H1 (cell line): ENCODE results near the gene CFAP58. TPM values are rescaled to one million over a fixed set of nuclear protein-coding genes. Genes with fewer than 3 reads are reported as not detected.

Experiments
- CTCF ChIA-PET: fragments of 300-600 bp; sonication (Branson Sonifier 250); formaldehyde crosslinking; loops from one replicate; lab custom pipeline; 2021; ENCODE audit not compliant: partially characterized antibody; lab: Charles Lee
- POLR2A ChIA-PET: fragments of 300-600 bp; sonication (Branson Sonifier 250); formaldehyde crosslinking; loops from one replicate; lab custom pipeline; 2021; ENCODE audit warnings: inconsistent platforms; ENCODE audit not compliant: partially characterized antibody; lab: Charles Lee
- DNase-seq, 2 experiments: peaks; one replicate each; pipeline versions ENCODE4 v3.0.0 to v3.0.0-alpha.2; 2010 to 2022; ENCODE audit warnings: low spot score in 2 of 2, low read depth in 1 of 2, mixed read lengths in 1 of 2
- FAIRE-seq: peaks from 2 replicates; lab custom pipeline; 2011; peaks lifted over from hg19 to GRCh38; lab: Jason Lieb, UNC
- H2AFZ ChIP-seq: 2 replicates; pipeline ENCODE4 v1.8.1; 2012; ENCODE audit warnings: low read length, inconsistent platforms
- H2AK5ac ChIP-seq: 2 replicates; pipeline ENCODE4 v1.6.1; 2013; ENCODE audit warnings: low read depth, low read length
- H2BK120ac ChIP-seq: replicated peaks from 2 replicates; pipeline ENCODE3; 2013; ENCODE audit warnings: low read depth, low read length, inconsistent platforms
- H2BK12ac ChIP-seq: 2 replicates; pipeline ENCODE4 v1.6.1; 2013; ENCODE audit warnings: low read depth, low read length
- H2BK15ac ChIP-seq: 2 replicates; pipeline ENCODE4 v1.6.1; 2013; ENCODE audit warnings: low read length
- H2BK20ac ChIP-seq: 2 replicates; pipeline ENCODE4 v1.6.1; 2013; ENCODE audit warnings: low read length
- H2BK5ac ChIP-seq: 2 replicates; pipeline ENCODE4 v1.6.1; 2013; ENCODE audit warnings: low read depth, low read length
- H3K14ac ChIP-seq: 2 replicates; pipeline ENCODE4 v1.6.1; 2013; ENCODE audit warnings: inconsistent platforms; ENCODE audit not compliant: insufficient read length
- H3K18ac ChIP-seq: 2 replicates; pipeline ENCODE4 v1.6.1; 2013; ENCODE audit warnings: low read length; ENCODE audit errors: extremely low read depth
- H3K23ac ChIP-seq: 2 replicates; pipeline ENCODE4 v1.6.1; 2013; ENCODE audit warnings: inconsistent platforms; ENCODE audit not compliant: insufficient read length
- H3K23me2 ChIP-seq: 2 replicates; pipeline ENCODE4 v1.6.1; 2013; ENCODE audit warnings: low read depth, low read length
- H3K27ac ChIP-seq: 2 replicates; pipeline ENCODE4 v1.6.1; 2011; ENCODE audit warnings: low read depth, low read length, inconsistent platforms
- H3K27me3 ChIP-seq, 4 experiments: replicated peaks in 1 of 4; 1 replicate in 1 of 4; 2 replicates in 3 of 4; pipeline versions ENCODE4 v1.6.1 to v1.8.1; 2011 to 2013; ENCODE audit warnings: low read length in 3 of 4, mild to moderate bottlenecking in 3 of 4, inconsistent platforms in 2 of 4, mixed read lengths in 2 of 4, moderate library complexity in 1 of 4; ENCODE audit not compliant: control insufficient read depth in 3 of 4, insufficient read depth in 3 of 4; ENCODE audit errors: extremely low read depth in 1 of 4
- H3K36me3 ChIP-seq, 4 experiments: 2 replicates each; pipeline versions ENCODE4 v1.6.1 to v1.8.1; 2011 to 2013; ENCODE audit warnings: mild to moderate bottlenecking in 4 of 4, low read length in 3 of 4, moderate library complexity in 2 of 4, control low read depth in 1 of 4, inconsistent platforms in 1 of 4; ENCODE audit not compliant: insufficient read depth in 4 of 4, control insufficient read depth in 2 of 4
- H3K4ac ChIP-seq: replicated peaks from 2 replicates; pipeline ENCODE3; 2013; ENCODE audit warnings: low read length, low read depth, mixed read lengths, inconsistent platforms; ENCODE audit not compliant: insufficient read length
- H3K4me1 ChIP-seq, 4 experiments: replicated peaks in 1 of 4; 1 replicate in 1 of 4; 2 replicates in 3 of 4; pipeline versions ENCODE4 v1.6.1 to v1.8.1; 2011 to 2013; ENCODE audit warnings: low read length in 3 of 4, inconsistent platforms in 2 of 4, mixed read lengths in 1 of 4; ENCODE audit not compliant: insufficient read depth in 4 of 4, control insufficient read depth in 3 of 4
- H3K4me2 ChIP-seq, 2 experiments: 2 replicates each; pipeline versions ENCODE4 v1.6.1 to v1.8.1; 2011 to 2013; ENCODE audit warnings: low read depth in 2 of 2, low read length in 2 of 2, control low read depth in 1 of 2, inconsistent platforms in 1 of 2, mild to moderate bottlenecking in 1 of 2; ENCODE audit not compliant: insufficient read depth in 1 of 2
- H3K4me3 ChIP-seq, 4 experiments: fragments of 200-600, 300-600 bp in 1 of 4; sonication (generic), shearing (Covaris generic), sonication (Bioruptor Twin) in 1 of 4; 2 replicates each; pipeline versions ENCODE4 v1.5.1 to v1.8.1; 2011 to 2016; ENCODE audit warnings: low read length in 4 of 4, low read depth in 3 of 4, control low read depth in 2 of 4, inconsistent platforms in 2 of 4, mild to moderate bottlenecking in 2 of 4, mixed read lengths in 1 of 4, moderate library complexity in 1 of 4; ENCODE audit not compliant: insufficient read depth in 2 of 4; ENCODE audit errors: extremely low read depth in 1 of 4
- H3K56ac ChIP-seq: replicated peaks from 2 replicates; pipeline ENCODE3; 2013; ENCODE audit warnings: low read depth, mild to moderate bottlenecking, mixed read lengths, low read length, inconsistent platforms; ENCODE audit not compliant: insufficient read length
- H3K79me1 ChIP-seq: 2 replicates; pipeline ENCODE4 v1.6.1; 2013; ENCODE audit warnings: low read depth, low read length, control low read depth
- H3K79me2 ChIP-seq, 2 experiments: 2 replicates each; pipeline versions ENCODE4 v1.6.1 to v1.8.1; 2012 to 2013; ENCODE audit warnings: low read length in 2 of 2, mild to moderate bottlenecking in 2 of 2, inconsistent platforms in 1 of 2; ENCODE audit not compliant: insufficient read depth in 2 of 2, control insufficient read depth in 1 of 2
- H3K9ac ChIP-seq, 4 experiments: replicated peaks in 1 of 4; 1 replicate in 1 of 4; 2 replicates in 3 of 4; pipeline versions ENCODE4 v1.6.1 to v1.8.1; 2011 to 2013; ENCODE audit warnings: low read depth in 3 of 4, low read length in 3 of 4, control low read depth in 2 of 4, mild to moderate bottlenecking in 2 of 4, moderate library complexity in 2 of 4, inconsistent platforms in 1 of 4; ENCODE audit errors: extremely low read depth in 1 of 4
- H3K9me3 ChIP-seq, 2 experiments: 2 replicates each; pipeline versions ENCODE4 v1.6.1 to v1.8.1; 2012 to 2013; ENCODE audit warnings: mild to moderate bottlenecking in 2 of 2, moderate library complexity in 2 of 2, control low read depth in 1 of 2, inconsistent platforms in 1 of 2, low read depth in 1 of 2, low read length in 1 of 2, mixed read lengths in 1 of 2; ENCODE audit not compliant: insufficient read depth in 2 of 2
- H4K20me1 ChIP-seq, 2 experiments: replicated peaks in 1 of 2; 2 replicates each; pipeline versions ENCODE3 to v1.8.1; 2011 to 2013; ENCODE audit warnings: inconsistent platforms in 2 of 2, low read length in 2 of 2, mild to moderate bottlenecking in 1 of 2; ENCODE audit not compliant: insufficient read depth in 2 of 2, control insufficient read depth in 1 of 2
- H4K5ac ChIP-seq: 2 replicates; pipeline ENCODE4 v1.6.1; 2013; ENCODE audit warnings: low read length, low read depth, mixed read lengths, inconsistent platforms; ENCODE audit not compliant: insufficient read length
- H4K8ac ChIP-seq: 2 replicates; pipeline ENCODE4 v1.8.0; 2013; ENCODE audit warnings: mild to moderate bottlenecking, moderate library complexity, low read length, inconsistent platforms; ENCODE audit not compliant: insufficient read depth; ENCODE audit errors: extremely low read depth
- H4K91ac ChIP-seq: replicated peaks from 2 replicates; pipeline ENCODE3; 2013; ENCODE audit warnings: low read length, mixed read lengths, inconsistent platforms; ENCODE audit not compliant: insufficient read length
- ASH2L ChIP-seq: fragments of 200-600, 300-600 bp; sonication (generic); IDR thresholded peaks from one replicate; pipeline ENCODE4 v1.7.1; 2017; ENCODE audit warnings: low read length
- BCL11A ChIP-seq, 2 experiments: IDR thresholded peaks; one replicate each; pipeline ENCODE4 v1.6.1; 2011; ENCODE audit warnings: low read depth in 2 of 2, low read length in 2 of 2, mild to moderate bottlenecking in 2 of 2
- CEBPB ChIP-seq: IDR thresholded peaks from 2 replicates; pipeline ENCODE4 v1.6.1; 2012; ENCODE audit warnings: low read depth, low read length
- GTF2F1 ChIP-seq: IDR thresholded peaks from 2 replicates; pipeline ENCODE4 v1.6.1; 2012; ENCODE audit warnings: low read depth, low read length, improper control_type of control experiment, borderline replicate concordance
- JUND ChIP-seq: IDR thresholded peaks from 2 replicates; pipeline ENCODE4 v1.6.1; 2011; ENCODE audit warnings: mild to moderate bottlenecking, improper control_type of control experiment, low read length
- POLR2A ChIP-seq, 2 experiments: IDR thresholded peaks; 1 replicate in 1 of 2; 2 replicates in 1 of 2; pipeline ENCODE4 v1.6.1; 2011; ENCODE audit warnings: low read depth in 2 of 2, low read length in 2 of 2, mild to moderate bottlenecking in 2 of 2; ENCODE audit errors: control extremely low read depth in 1 of 2
- RAD21 ChIP-seq, 2 experiments: IDR thresholded peaks in 1 of 2; conservative IDR thresholded peaks in 1 of 2; 2 replicates each; pipeline ENCODE4 v1.6.1; 2011; ENCODE audit warnings: low read depth in 2 of 2, low read length in 2 of 2, improper control_type of control experiment in 1 of 2, inconsistent platforms in 1 of 2, mild to moderate bottlenecking in 1 of 2, moderate library complexity in 1 of 2
- RBBP5 ChIP-seq: IDR thresholded peaks from 2 replicates; pipeline ENCODE4 v1.7.1; 2012; ENCODE audit warnings: low read depth, mild to moderate bottlenecking, inconsistent platforms, low read length, moderate library complexity, borderline replicate concordance
- SRF ChIP-seq: IDR thresholded peaks from 2 replicates; pipeline ENCODE4 v1.6.1; 2011; ENCODE audit warnings: mild to moderate bottlenecking, low read depth, low read length, moderate library complexity
- SUZ12 ChIP-seq: fragments of 200-600 bp; sonication (generic); IDR thresholded peaks from 2 replicates; pipeline ENCODE4 v1.6.1; 2012; ENCODE audit warnings: mild to moderate bottlenecking, inconsistent platforms, low read length, moderate library complexity, mixed read lengths
- WGBS, 2 experiments: shearing (Covaris generic) in 1 of 2; methylation state at CpG; one replicate each; pipeline versions ENCODE4 v1.1.6 to v1.1.7; 2013 to 2015; ENCODE audit warnings: low lambda C conversion rate in 2 of 2, mixed read lengths in 2 of 2, inconsistent platforms in 1 of 2, low coverage in 1 of 2, missing lambda C conversion rate in 1 of 2; ENCODE audit not compliant: insufficient replicate concordance in 2 of 2, insufficient coverage in 1 of 2, insufficient read length in 1 of 2; ENCODE audit errors: extremely low coverage in 1 of 2, missing lambda C conversion rate in 1 of 2; 5-methylcytosine and 5-hydroxymethylcytosine counted together
- polyA plus RNA-seq, 7 experiments: library from polyadenylated mRNA; depleted of rRNA in 3 of 7; stranded (reverse) in 5 of 7; unstranded in 2 of 7; fragments of >200 nt in 5 of 7; fragments of 200-250 nt in 2 of 7; gene quantifications; 1 replicate in 5 of 7; 2 replicates in 1 of 7; 4 replicates in 1 of 7; pipeline versions ENCODE4 v1.2.1 to v1.2.3, GENCODE V29; 2011 to 2013; ENCODE audit warnings: missing spikeins in 2 of 7, mixed read lengths in 2 of 7
- total RNA-seq: library from RNA; stranded (reverse); fragmentation: NEBNext Ultra II Directional; extraction: Animal tissue kit (Norgen Biotek cat#: 25700); gene quantifications from 2 replicates; pipeline ENCODE4 v1.2.1, GENCODE V29; 2021

The CFAP58 gene
- total and polyA plus RNA-seq, 2 of the 8 experiments (the other 6 are each of a cell fraction or from before 2014, with no cell fraction given): 0.32 to 0.71 TPM

- POLR2A ChIA-PET: no interaction called here
- 100% methylated on average over 1 of the region's 1 CpG; no CpG with 5 or more reads in 1 of the 2 experiments for WGBS, 2 experiments
Observed at GRCh38 chr10:104447331-104447730, 93.7 kb downstream of the CFAP58 start.

More at GRCh38 chr10:104447331-104447730, 93.7 kb downstream of the CFAP58 start:
- Histone ChIP-seq H3K9me3 (no peaks in the 10 kb centered on the region), H2BK12ac (no peak overlapping the region), H3K4me1 (peaks cover 0 to 5% (median 0%) of the 10 kb centered on the region in 4 experiments; a peak in 2 of 7 replicates), H3K56ac (no peak overlapping the region), H4K8ac (no peak overlapping the region), H3K4ac (no peak overlapping the region), H3K27me3 (no peaks in the 10 kb centered on the region), H3K79me2 (no peaks in the 10 kb centered on the region), H3K18ac (no peak overlapping the region), H3K36me3 (no peaks in the 10 kb centered on the region), H2AFZ (no peak overlapping the region), H4K5ac (no peak overlapping the region), H3K14ac (no peak overlapping the region), H2BK20ac (no peak overlapping the region), H2AK5ac (no peak overlapping the region), H3K4me3 (no peak overlapping the region), H3K9ac (no peak overlapping the region), H2BK15ac (no peak overlapping the region), H2BK5ac (no peak overlapping the region), H3K79me1 (no peaks in the 10 kb centered on the region), H2BK120ac (no peak overlapping the region), H3K23ac (no peak overlapping the region), H3K23me2 (no peaks in the 10 kb centered on the region), H3K27ac (no peak overlapping the region), H3K4me2 (no peak overlapping the region), H4K20me1 (no peaks in the 10 kb centered on the region), H4K91ac (no peak overlapping the region)
- CTCF ChIA-PET: interaction anchor here (1.5 to 1.6 kb wide), 2 partner anchors 133 to 173 kb away, joined by 3 to 4 read pairs; no protein-coding TSS in a partner anchor
- TF ChIP-seq RBBP5: no peak
- TF ChIP-seq POLR2A (IDR thresholded peaks at IDR 0.05; ENCODE audit: control extremely low read depth in 1 of 2, low read depth in 2 of 2, low read length in 2 of 2): no peak
- TF ChIP-seq SRF: no peak
- no peak for TF ChIP-seq RAD21 (IDR thresholded peaks at IDR 0.05 in 1 of 2, conservative IDR thresholded peaks at IDR 0.05 in 1 of 2; ENCODE audit: low read depth in 2 of 2, low read length in 2 of 2)
- no peak for TF ChIP-seq ASH2L
- TF ChIP-seq JUND: no peak
- TF ChIP-seq BCL11A (IDR thresholded peaks at IDR 0.05; ENCODE audit: low read depth in 2 of 2, low read length in 2 of 2): no peak
- TF ChIP-seq SUZ12: no peak
- no peak for TF ChIP-seq GTF2F1
- no peak for TF ChIP-seq CEBPB
- FAIRE-seq (no peak), DNase-seq (no peak)
